A172 (cell line): ENCODE measurements around the gene MPPED2. TPM values are rescaled to one million over a fixed set of nuclear protein-coding genes. Genes with fewer than 3 reads are reported as not detected.

Experiments used
- DNase-seq: peaks from one replicate; pipeline ENCODE4 v3.0.0-alpha.2; 2015; ENCODE audit warnings: low spot score
- total RNA-seq: library from RNA; depleted of rRNA; stranded (reverse); fragments of >200 nt; shearing (Covaris generic); gene quantifications from 2 replicates; pipeline ENCODE4 v1.2.3, GENCODE V29; 2014

MPPED2 gene
- total RNA-seq, 1 experiment from 2014 or later: not detected

DNA sequence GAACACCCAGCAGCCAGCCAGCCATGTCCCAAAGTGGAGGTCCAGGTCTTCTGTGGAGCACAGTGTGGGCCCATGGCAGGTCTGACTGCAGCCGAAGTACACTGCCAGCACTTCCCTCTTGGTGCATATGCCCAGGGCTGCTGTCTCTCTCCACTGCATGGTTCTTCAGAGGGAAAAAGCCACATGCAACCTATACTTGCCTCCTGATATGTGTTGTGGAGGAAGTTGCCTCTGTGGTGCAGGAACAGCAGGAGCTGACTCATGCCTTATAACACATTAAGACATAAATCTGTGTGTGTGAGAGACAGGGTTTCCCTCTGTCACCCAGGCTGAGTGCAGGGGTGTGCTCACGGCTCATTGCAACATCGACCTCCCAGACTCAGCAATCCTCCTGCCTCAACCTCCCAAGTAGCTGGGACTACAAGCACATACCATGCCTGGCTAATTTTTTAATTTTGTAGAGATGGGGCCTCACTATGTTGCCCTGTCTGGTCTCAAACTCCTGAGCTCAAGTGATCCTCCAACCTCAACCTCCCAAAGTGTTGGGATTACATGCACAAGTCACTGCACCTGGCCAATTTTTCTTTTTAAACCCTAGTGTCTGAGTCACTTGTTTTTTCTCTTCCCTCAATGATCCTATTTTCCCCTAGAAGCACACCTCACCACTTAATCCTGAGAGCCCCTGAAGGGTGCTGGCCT, 98.8 kb downstream of the MPPED2 start:
- DNase-seq: no peak

GRCh38 chr11:30485756-30486155, 100.4 kb downstream of the MPPED2 start:
- DNase-seq: no peak

- DNase-seq: no peak
Observed at GRCh38 chr11:30485222-30485621, 100.9 kb downstream of the MPPED2 start.

DNA sequence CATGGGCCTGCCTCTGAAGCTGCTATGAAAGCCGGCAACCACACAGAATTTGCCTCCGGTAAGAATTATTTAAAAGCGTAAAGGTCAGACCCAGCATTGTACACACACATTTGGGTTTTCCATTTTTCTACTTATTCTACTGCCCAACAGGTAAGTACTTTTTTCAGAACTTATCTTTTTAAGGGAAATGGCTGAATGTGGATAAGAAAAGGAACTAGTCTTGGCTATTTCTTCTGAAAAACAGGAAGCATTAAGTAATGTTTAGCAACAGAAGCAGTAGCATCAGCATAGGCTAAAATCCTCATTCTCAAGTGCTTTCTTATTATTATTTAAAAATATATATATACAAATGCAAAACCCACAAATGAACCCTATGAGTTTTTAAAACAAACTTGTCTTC, 103.1 kb downstream of the MPPED2 start:
- DNase-seq: no peak

GRCh38 chr11:30481796-30482195, 104.4 kb downstream of the MPPED2 start:
- no peak for DNase-seq

GRCh38 chr11:30481330-30481729, 104.8 kb downstream of the MPPED2 start:
- DNase-seq: no peak

GRCh38 chr11:30479899-30480298, 106.3 kb downstream of the MPPED2 start:
- no peak for DNase-seq

DNA sequence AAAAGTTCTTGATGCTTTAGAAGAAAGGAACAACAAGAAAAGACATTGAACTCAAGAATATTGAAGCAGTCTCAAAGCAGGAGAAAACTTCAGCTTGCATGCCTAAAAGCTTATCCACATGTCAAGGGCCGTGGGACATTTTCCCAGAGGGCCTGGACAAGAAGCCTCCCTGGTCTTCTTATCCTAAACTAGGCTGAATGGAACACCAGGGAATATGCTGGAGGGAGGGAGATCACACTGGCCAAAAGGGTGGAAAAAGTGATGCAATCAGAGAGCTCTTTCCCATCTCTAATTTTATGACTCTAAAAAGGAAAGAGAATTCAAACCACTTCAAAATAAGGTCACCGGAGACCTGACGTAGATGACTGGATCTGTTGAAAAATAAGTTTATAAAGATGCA, 107.2 kb downstream of the MPPED2 start:
- DNase-seq: no peak

GRCh38 chr11:30477061-30477460, 109.1 kb downstream of the MPPED2 start:
- DNase-seq: no peak

GRCh38 chr11:30474151-30474954, 111.8 kb downstream of the MPPED2 start:
- no peak for DNase-seq

GRCh38 chr11:30471244-30471643, 114.9 kb downstream of the MPPED2 start:
- DNase-seq: no peak

- no peak for DNase-seq
Observed at GRCh38 chr11:30468881-30469280, 117.3 kb downstream of the MPPED2 start.

DNA sequence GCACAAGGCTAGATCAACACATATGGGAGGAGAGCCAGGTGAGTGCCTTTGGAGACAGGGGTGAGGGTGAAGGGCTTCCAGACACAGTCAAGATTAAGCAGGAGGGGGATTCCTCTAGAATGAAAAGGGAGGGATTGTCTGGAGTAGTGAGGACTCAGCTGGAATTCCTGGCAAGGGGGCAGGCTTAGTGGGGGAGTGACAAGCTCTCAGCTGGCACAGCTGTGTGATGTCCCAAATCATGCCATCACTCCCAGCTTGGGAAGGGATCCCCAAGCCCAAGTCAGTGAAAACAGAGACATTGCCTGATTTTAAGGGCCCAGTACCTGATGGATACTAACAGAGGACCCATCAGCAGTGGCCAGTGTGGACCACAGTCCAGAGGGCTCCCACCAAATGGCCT, 119.0 kb downstream of the MPPED2 start:
- no peak for DNase-seq

GRCh38 chr11:30465623-30466022, 120.5 kb downstream of the MPPED2 start:
- no peak for DNase-seq

DNA sequence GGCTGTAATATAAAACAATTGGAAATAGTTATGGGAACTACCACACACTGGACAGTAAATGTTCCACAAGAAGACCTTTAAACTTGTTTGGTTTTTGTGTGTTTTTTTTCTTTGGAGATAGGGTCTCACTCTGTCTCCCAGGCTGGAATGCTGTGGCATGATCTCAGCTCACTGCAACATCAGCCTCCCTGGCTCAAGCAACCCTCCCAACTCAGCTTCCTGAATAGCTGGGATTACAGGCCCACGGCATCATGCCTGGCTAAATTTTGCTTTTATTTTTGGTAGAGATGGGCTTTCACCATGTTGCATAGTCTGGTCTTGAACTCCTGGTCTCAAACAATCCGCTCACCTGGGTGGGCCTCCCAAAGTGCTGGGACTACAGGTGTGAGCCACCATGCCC, 121.0 kb downstream of the MPPED2 start:
- DNase-seq: no peak

DNA sequence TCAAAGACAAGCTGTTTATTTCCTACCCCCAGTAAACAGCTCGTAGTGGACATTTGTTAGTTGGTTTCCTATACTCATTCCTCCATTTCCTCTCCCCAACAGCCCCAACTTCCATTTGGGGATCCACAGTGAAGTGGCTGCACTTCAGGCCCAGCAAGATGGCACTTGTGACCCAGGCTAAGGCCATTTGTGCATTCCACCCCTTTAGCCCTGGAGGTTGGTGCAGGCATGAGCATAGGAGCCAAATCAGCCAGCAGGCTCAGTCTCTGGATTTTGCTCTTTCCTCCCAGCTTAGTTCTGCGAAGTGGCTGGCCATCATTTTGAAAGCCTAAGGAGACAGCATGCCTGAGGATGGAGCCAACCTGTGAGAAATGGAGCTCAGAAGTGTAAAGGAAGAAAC, 122.9 kb downstream of the MPPED2 start:
- DNase-seq: no peak

DNA sequence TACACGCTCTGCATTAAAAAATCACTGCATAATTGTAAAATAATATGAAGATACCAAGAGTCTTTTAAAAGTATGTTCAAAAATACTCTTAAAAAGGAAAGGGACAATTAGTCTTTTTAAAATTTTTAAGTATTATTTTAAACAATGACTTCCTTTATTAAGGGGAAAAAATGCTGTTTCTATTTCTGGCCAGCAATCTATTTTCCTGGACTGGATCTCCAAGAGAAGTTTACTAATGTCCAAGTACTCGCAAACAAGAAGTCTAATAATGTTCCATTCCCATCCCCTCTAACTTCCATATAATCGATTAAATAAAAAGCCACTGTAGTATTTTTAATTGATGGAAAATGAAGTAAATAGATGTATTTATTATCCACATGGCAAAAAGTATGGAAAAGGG, 123.7 kb downstream of the MPPED2 start:
- no peak for DNase-seq

- DNase-seq: no peak
Observed at GRCh38 chr11:30459821-30460220, 126.3 kb downstream of the MPPED2 start.

- no peak for DNase-seq
Observed at GRCh38 chr11:30459306-30459705, 126.8 kb downstream of the MPPED2 start.

GRCh38 chr11:30458541-30458940, 127.6 kb downstream of the MPPED2 start:
- DNase-seq: no peak

DNA sequence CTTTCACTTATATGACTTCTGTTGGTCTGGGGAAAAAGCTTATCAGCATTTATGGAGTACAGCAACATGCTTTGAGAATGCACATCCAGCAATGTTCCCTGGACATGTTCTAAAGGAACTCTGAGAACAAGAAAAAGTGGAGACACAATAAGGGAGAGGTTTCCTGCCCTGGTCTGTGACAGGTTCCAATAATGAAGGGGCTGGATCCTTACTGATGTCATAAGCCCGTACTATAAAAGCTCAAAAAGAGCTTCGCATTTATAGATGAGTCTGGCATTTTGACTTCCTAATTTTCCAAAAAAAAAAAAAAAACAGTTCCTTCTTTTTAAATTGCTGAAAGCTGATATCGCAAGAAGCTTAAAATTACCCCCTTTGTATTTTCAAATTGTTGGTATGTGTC, 129.1 kb downstream of the MPPED2 start:
- no peak for DNase-seq

DNA sequence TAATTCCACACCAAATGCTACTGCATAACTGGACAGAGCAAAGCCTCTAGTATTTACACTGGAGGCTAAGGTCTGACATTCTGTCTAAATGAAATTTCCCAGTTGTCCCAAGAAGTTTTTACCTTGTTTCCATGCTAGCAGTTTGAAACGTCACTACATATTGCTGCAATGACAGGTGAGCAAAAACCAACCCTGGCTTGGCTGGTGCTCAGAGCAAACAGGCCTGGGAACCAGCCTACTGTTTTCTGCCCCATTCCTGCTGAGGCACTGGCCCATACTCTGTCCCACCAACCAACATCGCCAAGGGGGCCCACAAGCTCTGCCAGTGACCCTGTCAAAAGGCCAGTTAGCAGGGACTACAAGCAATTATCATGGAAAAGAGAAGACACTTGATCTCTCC, 131.1 kb downstream of the MPPED2 start:
- no peak for DNase-seq

- DNase-seq: no peak
Observed at GRCh38 chr11:30454541-30454940, 131.6 kb downstream of the MPPED2 start.
